Activated T-cell treated with anti-CD3 and anti-CD28 coated beads, Interleukin-2, amount 50 U/mL, for 1 hour (primary cell): Measurements from ENCODE around the gene APOB.

Source experiments
- DNase-seq: peaks from one replicate; pipeline ENCODE4 v3.0.0-alpha.2; 2020

The APOB gene

DNA sequence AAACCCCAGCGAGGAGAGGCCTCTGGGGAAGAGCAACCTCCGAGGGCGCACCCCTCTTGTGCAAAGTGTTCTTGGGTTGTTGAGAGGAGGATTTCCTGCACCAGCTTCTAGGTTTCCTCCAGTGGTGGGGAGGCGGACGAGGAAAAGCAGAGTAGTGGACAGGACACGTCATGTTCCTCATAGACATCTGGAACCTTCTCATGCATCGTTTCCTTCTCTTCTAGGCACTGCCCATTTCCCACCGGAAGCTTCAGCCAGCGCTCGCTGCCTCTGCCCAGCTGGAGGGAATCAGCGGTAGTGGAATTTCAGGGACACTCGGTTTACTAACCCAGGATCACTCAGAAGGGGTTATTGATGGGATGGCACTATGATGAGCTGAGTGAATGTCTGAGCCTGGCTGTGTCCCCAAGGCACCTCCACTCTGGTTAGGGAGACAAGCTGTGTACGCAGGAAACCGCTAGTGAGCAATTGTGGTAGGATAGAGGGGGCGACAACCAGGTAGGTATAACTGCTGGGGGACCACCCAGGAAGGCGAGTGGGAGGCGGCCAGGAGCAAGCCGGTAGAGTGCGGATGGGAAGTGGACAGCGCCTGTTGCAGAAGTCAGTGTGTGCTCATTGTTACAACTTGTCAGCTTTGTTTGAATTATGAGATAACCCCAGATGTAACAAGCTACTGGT is 960 bp upstream of the APOB start:
- no peak for DNase-seq

DNA sequence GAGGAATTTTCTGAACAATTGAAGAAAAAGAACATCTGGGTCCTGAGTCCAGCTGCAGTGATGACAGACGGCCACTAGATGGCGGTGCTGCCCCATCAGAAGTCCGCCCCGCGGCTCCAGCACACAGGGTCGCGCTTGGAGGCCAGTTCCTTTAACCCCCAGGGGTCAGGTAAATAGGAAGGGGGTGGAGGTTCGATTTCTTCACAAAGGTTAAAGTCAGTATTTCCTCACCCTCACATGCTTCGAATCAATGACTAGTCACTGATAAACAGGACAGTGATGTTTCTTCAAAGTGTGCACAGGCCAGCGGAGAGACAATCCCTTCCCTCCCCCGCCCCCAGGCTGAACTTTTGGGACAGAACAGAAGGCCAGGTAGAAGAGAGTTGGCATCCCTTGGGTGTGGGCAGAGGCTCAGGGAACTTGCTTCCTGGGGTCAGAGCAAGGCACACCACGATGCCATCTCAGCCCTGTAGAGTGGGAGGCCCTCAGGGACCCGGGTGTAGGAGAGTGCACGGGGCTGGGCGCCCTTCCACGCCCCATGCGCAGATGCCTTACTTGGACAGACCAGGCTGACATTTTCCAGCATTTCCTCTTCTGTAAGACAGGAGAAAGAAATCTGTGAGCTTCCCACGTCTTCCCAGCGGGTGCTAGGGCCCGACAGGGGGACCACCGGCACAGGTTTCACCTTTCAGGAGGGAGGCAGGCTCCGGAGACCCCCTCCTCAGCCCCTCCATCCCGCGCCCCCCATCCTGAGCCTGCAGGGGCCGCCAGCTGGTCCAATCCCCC is 722 bp downstream of the APOB start:
- peak; percentile 56 for DNase-seq

DNA sequence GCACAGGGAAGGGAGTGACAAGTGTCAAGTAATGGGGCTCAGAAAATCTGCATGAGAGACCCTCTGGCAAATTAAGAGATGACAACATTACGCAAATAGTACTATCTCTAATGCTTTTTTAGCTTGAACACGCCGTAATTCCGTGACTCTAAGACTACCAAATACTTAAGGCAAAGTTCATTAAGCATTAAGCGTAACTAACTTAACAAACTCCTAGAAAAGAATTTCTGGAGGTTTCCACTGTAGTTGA is 1.2 kb downstream of the APOB start:
- DNase-seq, result no peak

DNA sequence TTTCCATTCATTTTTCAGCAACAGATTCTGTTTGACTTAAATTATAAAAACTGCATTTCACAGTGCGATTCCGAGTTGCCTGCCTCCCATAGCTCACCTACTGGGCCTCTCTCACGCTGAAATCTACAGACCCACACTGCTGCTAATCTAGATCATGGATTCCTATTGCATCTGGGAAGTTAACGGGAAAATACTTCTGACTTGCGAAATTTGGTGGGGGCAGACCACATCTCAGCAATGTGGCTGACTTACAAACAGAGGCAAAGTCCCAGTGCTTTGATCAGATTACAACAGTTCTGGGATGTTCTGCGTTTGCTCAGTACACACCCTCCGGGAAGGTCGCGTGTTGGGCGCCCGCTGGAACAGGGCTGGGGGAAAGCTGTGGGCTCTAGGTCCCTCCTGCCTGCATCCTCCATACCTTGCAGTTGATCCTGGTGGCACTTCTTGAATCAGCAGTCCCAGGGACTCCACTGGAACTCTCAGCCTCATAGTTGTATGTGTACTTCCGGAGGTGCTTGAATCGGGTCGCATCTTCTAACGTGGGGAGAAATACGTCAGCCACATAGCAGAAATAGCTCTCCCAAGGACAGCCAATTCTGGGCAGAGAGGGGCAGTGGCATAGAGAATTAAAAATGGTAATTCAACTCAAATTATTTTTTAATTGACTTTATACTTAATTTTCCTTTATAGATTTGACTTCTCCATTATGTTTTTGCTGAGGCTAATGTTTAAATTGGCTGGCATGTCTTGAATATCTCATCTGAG is 1.7 kb downstream of the APOB start:
- DNase-seq, result no peak

DNA sequence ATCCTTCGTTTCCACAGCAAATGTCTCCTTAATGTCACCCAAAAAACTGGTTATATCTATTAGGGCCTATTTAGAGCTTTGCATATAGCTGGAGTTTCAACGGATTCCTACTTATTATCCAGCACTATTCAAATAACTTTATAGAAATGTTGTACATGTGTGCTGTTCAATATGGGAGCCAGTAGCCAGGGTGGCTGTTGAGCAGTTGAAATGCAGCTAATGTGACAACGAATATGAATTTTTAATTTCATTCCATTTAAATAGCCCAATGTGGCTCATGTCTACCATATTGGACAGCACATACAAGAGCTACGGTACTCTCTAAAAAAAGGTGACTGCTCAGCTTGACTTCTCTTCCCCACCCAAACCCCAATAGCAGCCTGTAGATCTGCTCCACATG is 2.4 kb downstream of the APOB start:
- no peak for DNase-seq

DNA sequence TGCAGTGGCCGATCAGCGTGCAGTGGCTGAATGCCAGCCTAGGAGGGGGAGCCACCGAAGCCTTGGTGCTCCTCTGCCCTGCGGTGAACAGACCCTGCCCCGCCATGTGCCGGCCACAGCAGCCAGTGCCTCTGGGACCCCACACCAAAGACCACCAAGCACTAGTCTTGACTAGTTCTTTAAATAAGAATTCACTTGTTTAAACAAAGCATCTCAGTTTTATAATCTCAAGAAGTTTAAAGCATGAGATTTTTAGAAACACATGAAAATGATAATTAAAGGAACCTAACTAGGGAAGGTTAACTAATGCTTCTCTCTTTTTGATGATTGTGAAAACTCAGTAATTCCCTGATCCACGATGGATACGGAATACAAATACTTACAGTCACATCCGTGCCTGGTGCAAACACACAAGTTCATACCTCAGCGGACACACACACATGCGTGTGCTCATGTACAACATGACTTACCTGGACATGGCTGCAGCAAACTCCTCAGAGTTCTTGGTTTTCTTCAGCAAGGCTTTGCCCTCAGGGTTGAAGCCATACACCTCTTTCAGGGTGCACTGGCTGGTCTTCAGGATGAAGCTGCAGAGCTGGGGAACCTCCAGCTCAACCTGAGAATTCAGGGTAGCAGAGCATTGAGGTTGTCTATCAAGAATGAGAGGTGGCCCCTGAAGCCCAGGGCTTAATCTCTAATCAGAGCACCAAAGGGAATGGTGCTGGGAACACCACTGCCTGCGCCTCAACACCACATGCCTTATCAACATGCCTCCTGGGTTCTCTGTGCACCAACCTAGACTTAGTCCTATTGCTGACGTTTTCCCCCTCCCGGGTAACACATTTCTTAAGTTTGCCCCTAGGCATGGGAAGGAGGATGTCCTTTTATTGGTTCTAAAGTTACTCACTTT is 3.1 kb downstream of the APOB start:
- no peak for DNase-seq

DNA sequence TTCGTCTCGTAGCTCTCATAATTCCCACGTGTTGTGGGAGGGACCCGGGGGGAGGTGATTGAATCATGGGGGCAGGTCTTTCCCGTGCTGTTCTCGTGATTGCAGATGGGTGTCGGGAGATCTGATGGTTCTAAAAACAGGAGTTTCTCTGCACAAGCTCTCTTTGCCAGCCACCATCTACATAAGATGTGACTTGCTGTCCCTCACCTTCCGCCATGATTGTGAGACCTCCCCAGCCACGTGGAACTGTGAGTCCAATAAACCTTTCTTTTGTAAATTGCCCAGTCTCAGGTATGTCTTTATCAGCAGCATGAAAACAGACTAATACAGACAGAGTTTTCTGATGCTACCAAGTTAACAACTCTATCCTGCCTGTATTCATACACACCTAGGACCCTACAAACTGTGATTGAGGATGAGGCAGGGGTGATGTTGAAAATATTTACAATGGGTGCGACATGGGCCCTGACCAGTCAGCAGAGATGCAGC is 3.9 kb downstream of the APOB start:
- DNase-seq, result no peak

DNA sequence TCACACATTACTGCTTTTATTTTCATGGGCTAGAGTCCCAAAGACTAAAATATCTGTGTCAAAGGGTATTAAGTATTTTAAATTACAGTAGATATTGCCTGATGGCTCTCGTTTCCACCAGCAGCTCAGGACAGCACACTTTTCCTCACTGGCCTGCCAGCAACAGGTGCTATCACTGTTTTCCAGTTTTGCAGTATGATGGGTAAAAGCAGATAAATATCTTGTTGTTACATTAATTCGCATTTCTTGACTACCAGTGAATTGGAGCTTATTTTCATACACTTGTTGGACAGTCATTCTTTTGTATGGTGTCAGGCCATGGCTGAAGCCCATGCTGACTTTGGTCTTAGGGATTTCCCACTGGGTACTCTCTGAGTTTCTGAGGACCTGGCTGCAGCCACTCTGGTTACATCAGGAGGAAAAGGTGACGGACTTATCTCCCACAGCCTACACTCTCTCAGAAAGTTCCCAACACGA is 4.8 kb downstream of the APOB start:
- DNase-seq, result no peak

DNA sequence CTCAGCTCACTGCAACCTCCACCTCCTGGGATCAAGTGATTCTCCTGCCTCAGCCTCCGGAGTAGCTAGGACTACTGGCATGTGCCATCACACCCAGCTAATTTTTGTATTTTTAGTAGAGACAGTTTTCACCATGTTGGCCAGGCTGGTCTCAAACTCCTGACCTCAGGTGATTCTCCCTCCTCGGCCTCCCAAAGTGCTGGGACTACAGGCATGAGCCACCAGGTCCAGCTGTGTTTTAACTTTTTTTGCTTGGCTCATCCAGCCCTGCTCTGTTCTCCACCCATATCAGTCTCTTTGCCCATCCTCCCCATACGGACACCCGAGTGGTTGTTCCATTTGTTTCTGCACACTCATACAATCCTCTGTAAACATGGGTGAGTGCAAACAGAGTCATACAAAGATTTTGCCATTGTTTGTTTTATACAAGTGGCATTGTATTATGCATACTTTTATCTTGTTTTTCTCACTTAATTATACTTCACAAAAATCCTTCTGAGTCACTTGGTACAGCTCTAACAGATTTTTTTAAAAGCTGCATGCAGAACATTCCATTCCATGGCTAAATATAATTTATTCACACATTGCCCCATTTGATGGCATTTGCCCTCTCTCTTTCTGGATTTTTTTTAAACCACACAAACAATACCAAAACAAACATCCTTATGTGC is 5.3 kb downstream of the APOB start:
- DNase-seq, result no peak

GRCh38 chr2:21037671-21038108 is 6.2 kb downstream of the APOB start:
- no peak for DNase-seq

DNA sequence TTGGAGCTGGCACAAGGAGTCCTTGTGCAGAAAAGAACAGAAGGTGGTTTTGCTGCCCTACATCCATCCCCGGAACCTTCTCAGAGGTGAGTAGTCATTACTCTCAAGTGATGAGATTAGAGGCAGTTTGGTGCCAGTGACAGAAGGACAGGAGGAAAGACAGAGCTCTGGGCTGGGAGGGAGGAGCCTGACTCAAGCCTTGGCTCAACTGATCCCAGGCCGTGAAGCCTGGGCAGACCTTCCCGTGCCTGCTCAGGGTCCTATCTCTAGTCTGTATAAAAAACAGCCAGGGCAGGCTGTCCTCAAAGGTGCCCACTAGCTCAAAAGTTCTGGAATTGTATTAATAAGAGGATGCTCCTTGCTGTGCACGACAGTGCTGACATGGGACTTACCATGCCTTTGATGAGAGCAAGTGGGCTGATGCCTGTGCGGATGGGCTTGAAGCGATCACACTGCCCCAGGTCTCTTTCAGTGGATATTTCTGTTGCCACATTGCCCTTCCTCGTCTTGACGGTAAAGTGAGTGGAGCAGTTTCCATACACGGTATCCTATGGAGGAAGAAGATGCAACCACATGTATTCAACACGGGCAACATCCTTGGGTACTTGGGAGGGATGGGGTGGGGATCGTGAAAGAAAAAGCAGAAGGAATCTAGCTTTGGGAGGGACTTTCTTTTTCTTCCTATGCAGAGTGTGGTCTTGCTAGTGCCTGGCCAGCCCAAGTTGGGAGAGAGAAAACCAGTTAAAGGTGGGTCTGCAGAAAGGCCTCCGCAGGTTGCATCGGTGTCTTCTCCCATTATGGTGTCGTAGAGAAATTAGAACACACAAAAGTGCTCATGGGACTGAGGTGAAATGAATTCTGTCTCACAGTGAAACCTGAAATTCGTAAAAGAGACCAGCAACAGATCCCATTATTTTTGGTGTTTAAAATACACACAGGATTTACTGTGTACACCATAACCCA is 6.9 kb downstream of the APOB start:
- no peak for DNase-seq

GRCh38 chr2:21035974-21036707 is 7.7 kb downstream of the APOB start:
- no peak for DNase-seq

GRCh38 chr2:21035282-21035973 is 8.4 kb downstream of the APOB start:
- no peak for DNase-seq

- DNase-seq, result no peak
These were observed 8.9 kb downstream of the APOB start for GRCh38 chr2:21034972-21035279.

DNA sequence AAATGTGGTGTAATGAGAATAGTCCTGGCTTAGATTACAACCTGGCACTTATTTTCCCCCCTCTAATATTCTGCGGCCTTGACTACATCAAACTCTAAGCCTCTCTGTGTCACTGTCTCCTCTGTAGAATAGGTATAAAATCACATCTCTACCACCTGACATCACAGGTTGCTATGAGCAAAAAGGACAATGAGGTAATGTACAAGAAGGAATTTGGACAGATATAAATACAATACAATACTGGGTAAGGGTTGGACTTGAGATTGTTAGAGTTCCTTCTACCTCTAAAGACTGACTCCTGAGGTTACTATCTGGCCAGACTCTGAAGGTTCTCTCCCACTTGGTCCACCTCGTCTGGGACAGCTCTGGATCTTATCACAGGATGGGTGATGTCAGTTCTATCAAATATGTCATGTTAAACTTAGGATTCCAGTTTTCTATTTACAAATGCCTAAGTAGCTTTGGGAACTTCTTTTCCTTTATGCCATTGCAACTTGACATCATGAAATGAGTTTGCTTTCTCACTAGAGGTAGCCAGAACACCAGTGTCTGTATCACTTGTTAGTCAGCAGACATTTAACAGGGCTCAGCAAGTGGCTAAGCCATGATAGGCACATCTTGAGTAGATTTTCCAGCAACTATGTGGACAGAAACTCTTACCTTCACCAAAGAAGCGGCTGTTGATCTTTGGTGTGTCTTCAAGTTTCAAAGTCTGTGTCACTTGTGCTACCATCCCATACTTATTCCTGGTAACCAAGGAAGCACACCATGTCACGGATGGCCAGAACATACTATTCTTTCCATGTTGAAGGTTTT is 9.5 kb downstream of the APOB start:
- no peak for DNase-seq

GRCh38 chr2:21033237-21034155 is 10.4 kb downstream of the APOB start:
- DNase-seq, result no peak
